Measurements from ENCODE around the gene GNAI3.

GNAI3 gene

GRCh38 chr1:109598655-109599054 is 50.2 kb downstream of the GNAI3 start:
- DNase-seq (ENCODE audit: low spot score) = no peak

GRCh38 chr1:109603229-109603628 is 54.8 kb downstream of the GNAI3 start:
- no peak for DNase-seq (ENCODE audit: low spot score)

GRCh38 chr1:109605381-109605780 is 57.0 kb downstream of the GNAI3 start:
- no peak for DNase-seq (ENCODE audit: low spot score)

- DNase-seq (ENCODE audit: low spot score) = peak; percentile 34
These were observed 61.5 kb downstream of the GNAI3 start for GRCh38 chr1:109609881-109610280.

GRCh38 chr1:109610609-109611307 is 62.3 kb downstream of the GNAI3 start:
- DNase-seq (ENCODE audit: low spot score) = peak; percentile 77

GRCh38 chr1:109611308-109611990 is 63.0 kb downstream of the GNAI3 start:
- DNase-seq (ENCODE audit: low spot score) = no peak

- DNase-seq (ENCODE audit: low spot score) = no peak
These were observed 65.1 kb downstream of the GNAI3 start for GRCh38 chr1:109613361-109614147.

- no peak for DNase-seq (ENCODE audit: low spot score)
These were observed 67.5 kb downstream of the GNAI3 start for GRCh38 chr1:109615879-109616278.

- no peak for DNase-seq (ENCODE audit: low spot score)
These were observed 68.0 kb downstream of the GNAI3 start for GRCh38 chr1:109616391-109616790.

- DNase-seq (ENCODE audit: low spot score) = peak; percentile 72
These were observed 68.9 kb downstream of the GNAI3 start for GRCh38 chr1:109617291-109617801.

- no peak for DNase-seq (ENCODE audit: low spot score)
These were observed 70.5 kb downstream of the GNAI3 start for GRCh38 chr1:109618661-109619575.

GRCh38 chr1:109619576-109620400 is 71.4 kb downstream of the GNAI3 start, which contains the start of the genes AMPD2 and GNAT2:
Gene AMPD2, plus strand, starts transcription at chr1:109619837. Its CDS starts 1,339 bp downstream, at chr1:109621176.
Gene GNAT2, minus strand, starts transcription at chr1:109619616. Its CDS starts 6,746 bp downstream, at chr1:109612870.
- DNase-seq (ENCODE audit: low spot score) = peak; percentile 87

GRCh38 chr1:109620401-109620791 is 72.0 kb downstream of the GNAI3 start:
- peak; percentile 59 for DNase-seq (ENCODE audit: low spot score)

GRCh38 chr1:109620841-109621286 is 72.4 kb downstream of the GNAI3 start:
- DNase-seq (ENCODE audit: low spot score) = peak; percentile 94

GRCh38 chr1:109621379-109622136 is 73.1 kb downstream of the GNAI3 start:
- DNase-seq (ENCODE audit: low spot score) = no peak

- no peak for DNase-seq (ENCODE audit: low spot score)
These were observed 73.9 kb downstream of the GNAI3 start for GRCh38 chr1:109622137-109622892.

GRCh38 chr1:109622895-109623294 is 74.5 kb downstream of the GNAI3 start:
- no peak for DNase-seq (ENCODE audit: low spot score)

GRCh38 chr1:109623601-109624161 is 75.3 kb downstream of the GNAI3 start:
- no peak for DNase-seq (ENCODE audit: low spot score)

Measured in kidney tubule cell (primary cell).